Hepatocyte (in vitro differentiated cells): ENCODE results near the gene RAP1GAP2. TPM values are rescaled to one million over a fixed set of nuclear protein-coding genes. Genes with fewer than 3 reads are reported as not detected.

Experiments
- DNase-seq: peaks from one replicate; pipeline ENCODE4 v3.0.0-alpha.2; 2016; ENCODE audit warnings: low spot score
- H2AFZ ChIP-seq: fragments of 200-600 bp; sonication (generic); 2 replicates; pipeline ENCODE4 v1.6.0; 2016; ENCODE audit warnings: antibody characterized with exemption, mild to moderate bottlenecking
- H3K27ac ChIP-seq: fragments of 200-600 bp; sonication (generic); 2 replicates; pipeline ENCODE4 v1.5.1; 2016; ENCODE audit warnings: mild to moderate bottlenecking
- H3K27me3 ChIP-seq: fragments of 200-600 bp; sonication (generic); 2 replicates; pipeline ENCODE4 v1.6.1; 2016
- H3K36me3 ChIP-seq: fragments of 200-600 bp; sonication (generic); replicated peaks from 2 replicates; pipeline ENCODE4 v1.5.1; 2016; ENCODE audit warnings: low read depth; ENCODE audit not compliant: insufficient read depth
- H3K4me1 ChIP-seq: fragments of 200-600 bp; sonication (generic); 2 replicates; pipeline ENCODE4 v1.5.1; 2016; ENCODE audit warnings: mild to moderate bottlenecking, moderate library complexity; ENCODE audit not compliant: insufficient read depth
- H3K4me2 ChIP-seq: fragments of 200-600 bp; sonication (generic); 2 replicates; pipeline ENCODE4 v1.6.0; 2016
- H3K4me3 ChIP-seq: fragments of 200-600 bp; sonication (generic); 2 replicates; pipeline ENCODE4 v1.5.1; 2016; ENCODE audit warnings: mild to moderate bottlenecking
- H3K79me2 ChIP-seq: fragments of 200-600 bp; sonication (generic); 2 replicates; pipeline ENCODE4 v1.6.0; 2017; ENCODE audit warnings: mild to moderate bottlenecking
- H3K9me2 ChIP-seq: fragments of 200-600 bp; sonication (generic); replicated peaks from 2 replicates; pipeline ENCODE4 v1.6.0; 2017; ENCODE audit warnings: mild to moderate bottlenecking; ENCODE audit not compliant: insufficient read depth
- H3K9me3 ChIP-seq: fragments of 200-600 bp; sonication (generic); 2 replicates; pipeline ENCODE4 v1.5.1; 2016; ENCODE audit warnings: low read depth, mild to moderate bottlenecking
- H4K20me1 ChIP-seq: fragments of 200-600 bp; sonication (generic); 2 replicates; pipeline ENCODE4 v1.6.0; 2016; ENCODE audit warnings: mild to moderate bottlenecking; ENCODE audit not compliant: insufficient read depth, poor library complexity, severe bottlenecking
- EZH2 ChIP-seq: fragments of 200-600 bp; sonication (generic); IDR thresholded peaks from 2 replicates; pipeline ENCODE4 v1.6.1; 2016; ENCODE audit warnings: antibody characterized with exemption, mild to moderate bottlenecking, borderline replicate concordance
- EZH2phosphoT487 ChIP-seq: fragments of 200-600 bp; sonication (generic); IDR thresholded peaks from one replicate; pipeline ENCODE4 v1.6.1; 2018; ENCODE audit warnings: antibody characterized with exemption, mild to moderate bottlenecking, low read depth, moderate library complexity; ENCODE audit not compliant: unreplicated experiment, severe bottlenecking
- WGBS: methylation state at CpG from one replicate; pipeline ENCODE4 v1.1.6; 2016; ENCODE audit warnings: low lambda C conversion rate; ENCODE audit errors: missing lambda C conversion rate; 5-methylcytosine and 5-hydroxymethylcytosine counted together
- polyA plus RNA-seq: library from polyadenylated mRNA; unstranded; fragments of >200 nt; fragmentation: Nextera tagmentation; extraction: Ambion mirVana; gene quantifications from 2 replicates; pipeline ENCODE4 v1.2.1, GENCODE V29; 2016
- total RNA-seq: library from RNA; depleted of rRNA; stranded (reverse); fragments of >200 nt; gene quantifications from 2 replicates; pipeline ENCODE4 v1.2.3, GENCODE V29; 2014
- TF ChIP-seq, protein P1 (sequence below): fragments of 200-600 bp; sonication (generic); IDR thresholded peaks from 2 replicates; pipeline ENCODE4 v1.5.1; 2016; ENCODE audit warnings: antibody characterized with exemption, mild to moderate bottlenecking; ENCODE audit not compliant: poor library complexity

The RAP1GAP2 gene
- total and polyA plus RNA-seq, 2 experiments from 2014 or later = 3.0 to 10.0 TPM

DNA sequence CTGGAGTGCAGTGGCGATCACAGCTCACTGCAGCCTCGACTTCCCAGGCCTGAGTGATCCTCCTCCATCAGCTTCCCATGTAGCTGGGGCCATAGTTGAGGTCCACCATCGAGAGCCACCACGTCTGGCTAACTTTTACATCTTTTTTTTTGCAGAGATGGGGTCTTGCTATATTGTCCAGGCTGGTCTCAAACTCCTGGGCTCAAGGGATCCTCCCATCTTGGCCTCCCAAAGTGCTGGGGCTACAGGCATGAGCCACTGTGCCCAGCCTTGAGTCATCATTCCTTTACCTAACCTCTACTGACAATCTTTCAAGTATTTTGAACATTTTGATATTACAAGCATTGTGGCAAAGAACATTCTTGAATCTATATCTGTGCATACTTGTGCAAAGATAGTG is 37.4 kb upstream of the RAP1GAP2 start:
- no peaks in the 10 kb centered on the region for H3K9me3 ChIP-seq
- H3K36me3 ChIP-seq = no peaks in the 10 kb centered on the region
- H3K4me2 ChIP-seq = no peak overlapping the region
- no peak overlapping the region for H3K27ac ChIP-seq
- peaks cover 46% of the 10 kb centered on the region for H3K27me3 ChIP-seq
- WGBS = 84% methylated on average over 4 of the region's 4 CpGs
- no peaks in the 10 kb centered on the region for H3K79me2 ChIP-seq
- no peak for DNase-seq
- no peaks in the 10 kb centered on the region for H4K20me1 ChIP-seq
- TF ChIP-seq, protein P1, sequence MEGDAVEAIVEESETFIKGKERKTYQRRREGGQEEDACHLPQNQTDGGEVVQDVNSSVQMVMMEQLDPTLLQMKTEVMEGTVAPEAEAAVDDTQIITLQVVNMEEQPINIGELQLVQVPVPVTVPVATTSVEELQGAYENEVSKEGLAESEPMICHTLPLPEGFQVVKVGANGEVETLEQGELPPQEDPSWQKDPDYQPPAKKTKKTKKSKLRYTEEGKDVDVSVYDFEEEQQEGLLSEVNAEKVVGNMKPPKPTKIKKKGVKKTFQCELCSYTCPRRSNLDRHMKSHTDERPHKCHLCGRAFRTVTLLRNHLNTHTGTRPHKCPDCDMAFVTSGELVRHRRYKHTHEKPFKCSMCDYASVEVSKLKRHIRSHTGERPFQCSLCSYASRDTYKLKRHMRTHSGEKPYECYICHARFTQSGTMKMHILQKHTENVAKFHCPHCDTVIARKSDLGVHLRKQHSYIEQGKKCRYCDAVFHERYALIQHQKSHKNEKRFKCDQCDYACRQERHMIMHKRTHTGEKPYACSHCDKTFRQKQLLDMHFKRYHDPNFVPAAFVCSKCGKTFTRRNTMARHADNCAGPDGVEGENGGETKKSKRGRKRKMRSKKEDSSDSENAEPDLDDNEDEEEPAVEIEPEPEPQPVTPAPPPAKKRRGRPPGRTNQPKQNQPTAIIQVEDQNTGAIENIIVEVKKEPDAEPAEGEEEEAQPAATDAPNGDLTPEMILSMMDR = no peak
- TF ChIP-seq EZH2 (no peak), EZH2phosphoT487 (no peak)
- H3K4me1 ChIP-seq = peaks cover 7% of the 10 kb centered on the region
- no peak overlapping the region for H3K4me3 ChIP-seq
- H3K9me2 ChIP-seq = no peaks in the 10 kb centered on the region
- no peak overlapping the region for H2AFZ ChIP-seq

DNA sequence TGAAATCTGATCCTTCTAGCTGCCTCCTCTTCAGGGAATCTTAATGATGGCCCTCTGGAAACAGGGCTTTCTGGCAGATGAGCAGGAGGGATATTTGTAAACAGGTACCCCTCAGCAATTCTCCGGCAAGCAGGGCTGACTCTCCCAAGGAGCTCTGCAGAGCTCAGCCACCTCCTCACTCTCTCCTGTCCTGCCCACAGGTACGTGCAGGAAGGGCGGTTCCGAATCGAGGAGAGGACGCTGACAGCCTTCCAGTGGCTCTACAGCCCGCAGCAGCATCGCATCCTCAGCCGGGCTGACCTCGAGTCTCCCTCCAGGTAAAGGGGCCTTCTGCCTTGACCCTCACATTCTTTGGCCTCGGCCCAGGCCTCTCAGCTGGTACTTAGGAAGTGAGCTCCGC is 26.1 kb upstream of the RAP1GAP2 start:
- 69% methylated on average over 12 of the region's 12 CpGs for WGBS
- DNase-seq = no peak
- Histone ChIP-seq H2AFZ (no peak overlapping the region), H3K4me1 (no peaks in the 10 kb centered on the region), H3K27ac (no peak overlapping the region), H3K36me3 (no peaks in the 10 kb centered on the region), H3K9me3 (no peaks in the 10 kb centered on the region), H3K9me2 (no peaks in the 10 kb centered on the region), H3K4me3 (no peak overlapping the region), H4K20me1 (no peaks in the 10 kb centered on the region), H3K4me2 (no peak overlapping the region), H3K79me2 (no peaks in the 10 kb centered on the region), H3K27me3 (no peaks in the 10 kb centered on the region)
- no peak for TF ChIP-seq EZH2
- TF ChIP-seq, protein P1 = no peak
- TF ChIP-seq EZH2phosphoT487 = no peak

DNA sequence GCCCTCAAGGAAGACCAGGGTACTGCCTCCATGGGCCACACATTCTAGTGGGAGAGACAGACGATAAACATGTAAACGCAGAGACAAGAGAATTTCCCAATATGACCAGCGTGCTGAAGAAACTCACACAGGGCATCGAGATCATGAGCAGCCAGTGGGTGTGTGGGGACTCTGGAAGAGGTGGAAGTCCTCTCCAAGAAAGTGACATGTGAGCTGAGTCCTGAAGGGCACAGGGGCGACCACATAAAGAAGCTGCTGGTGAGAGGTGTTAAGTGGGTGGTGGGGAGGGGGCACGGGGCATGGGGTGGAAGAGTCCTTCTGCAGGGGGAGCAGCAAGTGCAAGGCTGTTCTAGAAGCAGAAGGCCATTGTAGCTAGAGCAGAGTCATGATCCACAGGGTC is 21.0 kb upstream of the RAP1GAP2 start:
- no peaks in the 10 kb centered on the region for H3K9me2 ChIP-seq
- H3K4me2 ChIP-seq = no peak overlapping the region
- TF ChIP-seq EZH2 (no peak), EZH2phosphoT487 (no peak)
- H3K27ac ChIP-seq = no peak overlapping the region
- no peaks in the 10 kb centered on the region for H3K36me3 ChIP-seq
- H3K27me3 ChIP-seq = peaks cover 12% of the 10 kb centered on the region
- H3K9me3 ChIP-seq = no peaks in the 10 kb centered on the region
- DNase-seq = no peak
- no peaks in the 10 kb centered on the region for H3K79me2 ChIP-seq
- WGBS = 90% methylated on average over 6 of the region's 6 CpGs
- H2AFZ ChIP-seq = no peak overlapping the region
- no peak overlapping the region for H3K4me3 ChIP-seq
- H3K4me1 ChIP-seq = no peaks in the 10 kb centered on the region
- H4K20me1 ChIP-seq = no peaks in the 10 kb centered on the region

DNA sequence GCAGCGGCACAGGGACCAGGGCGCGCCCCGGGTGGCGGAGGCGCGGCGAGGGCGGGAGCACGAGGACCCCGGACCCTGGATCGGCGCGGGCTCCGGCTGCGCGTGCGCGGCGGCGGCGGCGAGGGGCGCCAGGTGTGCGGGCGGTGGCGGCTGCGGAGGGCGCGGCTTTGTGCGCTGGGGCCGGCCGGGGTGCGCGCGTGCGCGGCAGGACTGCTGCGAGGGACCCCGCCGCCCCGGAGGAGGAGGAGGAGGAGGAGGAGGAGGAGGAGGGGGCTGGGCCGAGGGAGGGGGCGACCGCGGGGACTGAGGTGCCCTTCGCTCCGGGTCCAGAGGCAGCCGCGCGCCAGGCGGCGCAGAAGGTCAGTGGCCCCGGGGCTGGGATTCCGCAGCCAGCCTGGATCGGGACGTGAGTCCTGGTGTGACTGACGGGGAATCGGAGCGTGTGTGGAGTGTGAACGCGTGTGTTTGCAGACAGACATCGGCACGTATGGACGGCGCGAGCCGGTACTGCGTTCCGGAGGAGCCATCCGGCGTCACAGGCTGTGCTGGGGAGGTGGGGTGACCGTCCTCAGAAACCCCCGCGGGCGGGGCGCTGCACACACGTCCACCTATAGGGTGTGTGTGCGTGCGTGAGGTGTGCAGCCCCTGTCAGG is 19.5 kb upstream of the RAP1GAP2 start:
- Histone ChIP-seq H3K4me2 (peak overlapping the region; percentile 91), H3K9me3 (no peaks in the 10 kb centered on the region), H3K9me2 (no peaks in the 10 kb centered on the region), H3K27ac (no peak overlapping the region), H3K36me3 (no peaks in the 10 kb centered on the region), H3K79me2 (no peaks in the 10 kb centered on the region), H3K4me3 (peak overlapping the region; percentile 45), H3K4me1 (no peaks in the 10 kb centered on the region), H3K27me3 (peaks cover 12% of the 10 kb centered on the region), H4K20me1 (no peaks in the 10 kb centered on the region), H2AFZ (peak overlapping the region; percentile 33)
- TF ChIP-seq EZH2 (no peak), EZH2phosphoT487 (no peak)
- TF ChIP-seq, protein P1 = no peak
- WGBS = 1% methylated on average over 31 of the region's 80 CpGs
- peak; percentile 65 for DNase-seq
